RPMI8226 (cell line): Measurements from ENCODE around the gene CACHD1.
"Not testable (repeated sequence)": the region's sequence is repeated elsewhere in the genome, so short reads cannot be mapped to it uniquely, and the experiment has no call there.

Experiments used
- DNase-seq: peaks from one replicate; pipeline ENCODE4 v3.0.0-alpha.2; 2015

Gene CACHD1

DNA sequence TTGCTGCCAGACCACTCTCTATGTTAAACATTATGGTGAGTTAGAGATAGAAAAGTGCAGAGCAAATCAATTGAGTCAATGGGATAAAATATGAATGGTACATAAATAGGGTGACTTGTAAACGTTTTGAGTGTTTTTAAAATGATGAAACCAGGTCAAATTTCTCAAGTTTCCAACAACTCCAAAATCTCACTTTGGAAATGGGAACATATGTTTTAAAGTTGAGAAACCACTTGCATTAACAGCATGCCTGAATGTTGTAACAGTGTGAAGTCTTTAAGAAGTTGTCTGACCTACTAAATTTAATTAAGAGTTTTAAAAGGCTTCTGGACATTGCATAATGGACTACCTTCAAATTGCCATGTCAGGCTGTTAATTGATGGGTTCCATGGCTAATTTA lies 241.3 kb downstream of the CACHD1 start:
- DNase-seq = no peak

DNA sequence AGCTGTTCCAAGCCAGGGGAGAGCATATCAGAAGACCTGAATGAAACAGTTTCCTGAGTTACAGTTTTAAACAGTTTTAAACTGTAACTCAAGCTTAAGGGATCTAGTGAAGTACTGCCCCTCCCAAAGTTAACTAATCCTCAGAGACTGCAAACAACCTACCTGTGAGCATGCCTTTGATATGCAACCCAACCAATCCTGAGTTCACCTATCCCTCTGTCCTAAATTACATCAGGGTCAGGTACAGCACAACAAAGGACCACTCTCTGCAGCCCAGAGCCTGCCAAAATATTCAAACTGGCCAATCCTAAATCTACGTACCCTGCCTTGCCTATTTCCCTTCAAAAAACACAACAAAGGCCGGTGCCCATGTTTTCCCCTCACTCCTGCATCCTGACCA lies 242.1 kb downstream of the CACHD1 start:
- no peak for DNase-seq

DNA sequence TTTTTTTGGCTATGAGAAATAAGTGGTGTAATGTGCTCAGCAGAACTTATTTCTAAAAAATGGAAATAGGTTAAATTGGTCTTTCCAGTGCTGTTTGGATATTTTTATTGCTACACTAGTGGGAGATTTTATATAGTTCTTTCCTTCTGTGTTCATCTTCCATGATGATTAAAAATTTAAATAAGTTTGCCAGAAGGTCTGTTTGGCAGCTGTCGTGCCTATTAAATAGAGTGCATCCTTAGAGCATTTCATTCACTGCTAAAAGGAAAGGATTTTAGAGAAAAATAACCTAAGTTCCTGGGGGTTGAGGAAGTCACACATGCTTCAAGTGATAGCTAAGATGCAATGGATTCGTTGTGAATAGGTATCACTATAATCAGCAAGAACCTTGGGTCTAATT lies 245.3 kb downstream of the CACHD1 start:
- DNase-seq = no peak

DNA sequence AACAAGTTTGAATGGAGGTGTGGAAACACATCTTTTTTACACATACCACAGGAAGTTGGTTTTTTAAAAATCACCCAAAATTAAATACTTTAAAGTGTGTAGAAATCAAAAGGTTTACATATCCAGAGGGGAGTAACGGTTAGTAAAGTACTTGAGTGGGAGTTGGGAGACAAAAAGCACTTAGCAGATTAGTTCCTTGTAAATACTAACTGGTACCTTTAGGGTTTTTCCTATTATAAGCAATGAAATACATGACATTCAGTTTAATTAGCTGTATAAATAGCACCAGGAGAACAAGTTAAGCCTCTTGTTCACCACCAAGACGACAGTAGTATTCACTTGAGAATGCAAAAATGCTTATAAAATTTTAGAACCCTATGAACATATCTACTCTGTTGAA lies 251.2 kb downstream of the CACHD1 start:
- no peak for DNase-seq

- DNase-seq = no peak
Observed at GRCh38 chr1:64721576-64722145, 251.7 kb downstream of the CACHD1 start.

DNA sequence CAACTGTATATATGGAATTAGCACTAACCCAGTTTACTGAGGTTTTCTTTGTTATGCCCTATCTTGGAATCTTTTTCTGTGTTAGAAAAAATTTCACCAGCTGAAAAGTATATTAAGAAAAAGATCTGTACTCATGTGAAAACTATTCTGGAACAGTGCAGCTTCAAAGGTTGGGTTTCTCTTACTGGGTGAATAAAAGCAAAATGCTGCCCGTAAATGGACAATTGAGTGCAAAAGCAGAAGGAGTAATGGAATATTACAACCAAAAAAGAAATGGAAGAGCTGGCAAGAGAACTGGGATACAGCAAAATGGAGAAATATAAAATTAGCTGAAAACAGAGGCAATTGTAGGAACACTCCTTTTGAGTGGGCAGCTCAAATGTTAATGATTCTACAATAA lies 257.9 kb downstream of the CACHD1 start:
- DNase-seq = no peak

DNA sequence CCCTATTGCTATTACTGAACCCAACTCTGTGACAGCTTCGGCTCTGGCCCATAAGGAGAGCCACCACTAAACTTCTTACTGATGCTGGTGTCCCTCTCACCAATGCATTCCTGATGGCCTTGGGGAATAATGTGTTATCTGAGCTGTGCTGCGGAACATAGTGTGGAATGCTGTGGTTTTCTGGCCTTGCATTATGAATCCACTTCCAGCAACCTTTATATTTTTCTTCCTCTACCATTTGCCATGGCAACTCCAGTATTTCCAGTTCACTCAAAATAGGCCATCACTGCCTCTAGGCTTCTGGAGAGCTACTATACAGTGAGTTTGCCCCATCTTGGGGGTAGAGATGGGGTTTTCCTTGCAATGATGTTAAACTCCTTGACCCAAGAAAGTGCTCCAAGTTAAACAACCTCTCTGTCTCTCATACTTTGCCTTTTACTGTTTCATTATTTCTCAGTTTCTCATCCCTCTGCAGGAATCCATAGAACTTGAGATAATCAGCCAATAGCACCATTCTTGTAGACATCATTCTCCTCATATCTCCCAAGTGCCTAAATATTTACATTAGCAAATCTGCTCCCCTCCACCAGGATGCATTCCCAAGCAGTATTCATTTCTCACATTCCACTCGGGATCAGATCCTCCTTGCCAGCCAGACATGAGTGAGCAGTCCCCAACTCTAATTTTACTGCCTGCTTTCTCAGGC lies 263.8 kb downstream of the CACHD1 start:
- no peak for DNase-seq

DNA sequence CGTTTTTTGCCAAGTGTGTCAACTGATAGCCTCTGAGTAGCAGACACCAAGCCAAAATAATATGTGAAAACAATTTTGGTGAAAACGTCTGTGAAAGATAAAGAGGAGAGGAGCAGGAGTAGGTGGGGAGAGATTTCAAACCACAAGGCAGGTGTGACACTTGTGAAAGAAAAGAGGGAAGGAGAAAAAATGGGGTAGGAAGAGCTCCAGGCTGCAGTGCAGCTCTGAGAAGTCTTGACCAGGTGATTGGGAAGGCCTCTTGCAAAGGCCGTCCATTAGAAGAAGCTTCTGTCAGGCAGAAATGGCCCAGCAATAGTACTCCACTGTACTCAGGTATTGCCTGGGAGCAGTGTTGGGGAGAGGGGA lies 264.3 kb downstream of the CACHD1 start:
- DNase-seq = no peak

DNA sequence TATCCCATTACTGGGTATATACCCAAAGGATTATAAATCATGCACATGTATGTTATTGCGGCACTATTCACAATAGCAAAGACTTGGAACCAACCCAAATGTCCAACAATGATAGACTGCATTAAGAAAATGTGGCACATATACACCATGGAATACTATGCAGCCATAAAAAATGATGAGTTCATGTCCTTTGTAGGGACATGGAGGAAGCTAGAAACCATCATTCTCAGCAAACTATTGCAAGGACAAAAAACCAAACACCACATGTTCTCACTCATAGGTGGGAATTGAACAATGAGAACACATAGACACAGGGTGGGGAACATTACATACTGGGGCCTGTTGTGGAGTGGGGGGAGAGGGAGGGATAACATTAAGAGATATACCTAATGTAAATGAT lies 270.8 kb downstream of the CACHD1 start:
- DNase-seq = not testable (repeated sequence)
